NCI-H2196 (cell line): ENCODE measurements around the gene CRMP1.

Source experiments
- DNase-seq: peaks from one replicate; lab custom pipeline; 2025; ENCODE audit not compliant: unreplicated experiment; lab: John Stamatoyannopoulos, UW

Gene CRMP1

GRCh38 chr4:5774416-5775036 is 118.4 kb downstream of the CRMP1 start:
- DNase-seq: no peak

GRCh38 chr4:5773271-5773555 is 119.7 kb downstream of the CRMP1 start:
- DNase-seq: no peak

- no peak for DNase-seq
Measured at GRCh38 chr4:5772528-5773270, 120.2 kb downstream of the CRMP1 start.
